Measurements from ENCODE around the gene SLC13A1. TPM values are rescaled to one million over a fixed set of nuclear protein-coding genes. Genes with fewer than 3 reads are reported as not detected.

The SLC13A1 gene
- total and polyA plus RNA-seq, 10 donors: not detected

GRCh38 chr7:123143252-123144006 lies 56.3 kb downstream of the SLC13A1 start:
- TF ChIP-seq POLR2AphosphoS5 (IDR thresholded peaks at IDR 0.05) (no peak), POLR2A (IDR thresholded peaks at IDR 0.05) (no peak), CTCF (IDR thresholded peaks at IDR 0.05 in 8 of 11, conservative IDR thresholded peaks at IDR 0.05 in 3 of 11) (no peak)

GRCh38 chr7:123140561-123140960 lies 59.2 kb downstream of the SLC13A1 start:
- H3K4me3 ChIP-seq: no peak overlapping the region

More at GRCh38 chr7:123143252-123144006, 56.3 kb downstream of the SLC13A1 start:
- Histone ChIP-seq H3K27me3 (replicated peaks in 1 of 7) (no peaks in the 10 kb centered on the region), H3K36me3 (no peaks in the 10 kb centered on the region), H3K9me3 (no peaks in the 10 kb centered on the region), H3K27ac (no peak overlapping the region), H3K4me1 (no peaks in the 10 kb centered on the region), H3K4me3 (no peak overlapping the region)
- 50 to 56% (median 51%) methylated on average over 3 of the region's 3 CpGs for WGBS, 5 donors
- DNase-seq: no peak
- intact Hi-C loops (cut with DNase I; ENCODE audit: low total_unique reads): loop anchor here (10.0 kb wide), 1 partner anchor 919 kb away; no protein-coding TSS in a partner anchor

DNA sequence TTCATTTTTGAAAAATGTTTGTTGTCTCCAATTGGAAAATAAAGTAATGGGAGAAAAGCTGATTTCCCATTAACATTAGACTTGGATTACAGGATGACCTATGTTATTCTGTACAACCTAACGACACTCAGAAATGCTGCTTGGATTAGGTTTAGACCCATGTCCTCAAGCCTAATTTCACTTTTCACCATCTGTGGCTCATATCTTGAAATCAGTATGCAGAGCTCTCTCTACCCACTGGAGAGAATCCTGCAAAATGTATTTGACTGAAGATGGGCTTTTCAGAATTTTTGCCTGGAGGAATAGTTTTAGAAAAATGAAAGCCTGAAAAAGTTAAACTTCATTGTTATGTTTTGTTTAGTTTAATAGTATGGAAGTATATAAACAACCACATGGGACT lies 63.8 kb downstream of the SLC13A1 start:
- intact Hi-C loops (cut with DNase I; ENCODE audit: low total_unique reads): no loop called here
- Histone ChIP-seq H3K9me3 (peaks cover 0 to 3% (median 0%) of the 10 kb centered on the region in 8 donors), H3K27ac (no peak overlapping the region), H3K36me3 (no peaks in the 10 kb centered on the region), H3K27me3 (replicated peaks in 1 of 7) (no peaks in the 10 kb centered on the region), H3K4me3 (no peak overlapping the region), H3K4me1 (no peaks in the 10 kb centered on the region)
- TF ChIP-seq CTCF (IDR thresholded peaks at IDR 0.05 in 8 of 11, conservative IDR thresholded peaks at IDR 0.05 in 3 of 11): no peak
- no peak for TF ChIP-seq POLR2AphosphoS5 (IDR thresholded peaks at IDR 0.05)
- TF ChIP-seq POLR2A (IDR thresholded peaks at IDR 0.05): no peak
- 64 to 83% (median 75%) methylated on average over 1 of the region's 1 CpG for WGBS, 5 donors
- DNase-seq: no peak

More at GRCh38 chr7:123140561-123140960, 59.2 kb downstream of the SLC13A1 start:
- Histone ChIP-seq H3K27me3 (replicated peaks in 1 of 7) (no peaks in the 10 kb centered on the region), H3K9me3 (no peaks in the 10 kb centered on the region), H3K36me3 (no peaks in the 10 kb centered on the region), H3K27ac (no peak overlapping the region), H3K4me1 (no peaks in the 10 kb centered on the region)
- no peak for TF ChIP-seq POLR2AphosphoS5 (IDR thresholded peaks at IDR 0.05)
- intact Hi-C loops (cut with DNase I; ENCODE audit: low total_unique reads): loop anchor here (10.0 kb wide), 1 partner anchor 916 kb away; no protein-coding TSS in a partner anchor
- DNase-seq: no peak

GRCh38 chr7:123133924-123134323 lies 65.8 kb downstream of the SLC13A1 start:
- H3K4me3 ChIP-seq: no peak overlapping the region
- DNase-seq: no peak
- no peak for TF ChIP-seq POLR2A (IDR thresholded peaks at IDR 0.05)
- no peak for TF ChIP-seq CTCF (IDR thresholded peaks at IDR 0.05 in 8 of 11, conservative IDR thresholded peaks at IDR 0.05 in 3 of 11)
- no peak for TF ChIP-seq POLR2AphosphoS5 (IDR thresholded peaks at IDR 0.05)
- H3K27ac ChIP-seq: no peak overlapping the region
- intact Hi-C loops (cut with DNase I; ENCODE audit: low total_unique reads): no loop called here
- no peaks in the 10 kb centered on the region for H3K36me3 ChIP-seq
- H3K4me1 ChIP-seq: no peaks in the 10 kb centered on the region
- no peaks in the 10 kb centered on the region for H3K27me3 ChIP-seq (replicated peaks in 1 of 7)
- WGBS, 5 donors: 80 to 93% (median 88%) methylated on average over 5 of the region's 5 CpGs
- H3K9me3 ChIP-seq: peaks cover 0 to 3% (median 0%) of the 10 kb centered on the region in 8 donors

Data from spleen (tissue), 11 donors.